Measurements from ENCODE around the gene CFAP73.
A peak's percentile ranks its signal among the peaks of the same experiment; 100 is the strongest.

The CFAP73 gene

DNA sequence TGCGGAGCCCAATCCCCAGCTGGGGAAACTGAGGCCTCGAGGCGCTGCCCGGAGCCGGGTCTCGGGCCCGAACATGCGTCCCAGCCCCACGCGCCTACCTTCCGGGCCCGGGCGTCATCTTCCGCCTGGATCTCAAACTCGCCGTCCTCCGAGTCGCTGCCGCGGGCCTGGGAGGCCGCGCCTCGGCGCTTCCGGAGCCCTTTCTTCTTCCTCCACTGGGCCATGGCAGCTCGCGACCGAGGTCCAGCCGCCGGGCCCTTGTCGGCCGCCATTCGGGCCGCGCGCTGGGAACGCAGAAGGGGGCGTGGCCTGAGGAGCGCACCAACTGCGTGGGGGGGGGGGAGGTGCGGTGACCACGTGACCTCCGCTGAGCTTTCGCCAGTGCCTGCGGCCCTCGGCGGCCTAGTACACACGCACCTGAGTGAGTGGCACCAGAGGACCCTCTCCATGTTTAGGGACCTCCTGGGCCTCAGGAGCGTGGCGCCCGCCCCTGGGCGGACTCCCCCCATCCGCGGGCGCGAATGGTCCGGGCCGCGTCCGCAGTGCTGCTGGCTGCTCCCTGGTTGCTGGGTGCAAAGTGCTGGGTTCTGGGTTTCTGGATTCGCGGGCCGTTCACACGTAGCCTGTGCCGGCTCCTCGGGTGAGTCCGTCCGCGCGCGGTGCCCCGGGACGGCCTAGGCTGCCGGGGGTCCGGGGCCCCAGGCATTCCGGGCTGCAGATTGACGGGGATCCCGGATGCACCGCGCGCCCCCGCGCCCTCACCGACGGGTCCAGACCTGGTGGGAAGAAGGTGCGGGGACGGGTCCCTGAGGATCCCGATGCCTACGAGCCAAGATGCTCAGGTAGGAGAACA lies 35.9 kb downstream of the CFAP73 start, which contains the start of the genes DDX54 and RITA1:
Gene DDX54 (minus strand): TSS at position 299 of the 853 bp plus-strand sequence. CDS start 27 bp downstream, at position 272.
Gene RITA1 (plus strand): TSS at position 542 of the 853 bp plus-strand sequence. CDS start 1,026 bp downstream, outside the sequence.
- H3K27ac ChIP-seq, result peak within 1 kb of the TSS; percentile 94
- TF ChIP-seq ZFX (IDR thresholded peaks at IDR 0.05), result peak; percentile 96
- TF ChIP-seq, protein P1, sequence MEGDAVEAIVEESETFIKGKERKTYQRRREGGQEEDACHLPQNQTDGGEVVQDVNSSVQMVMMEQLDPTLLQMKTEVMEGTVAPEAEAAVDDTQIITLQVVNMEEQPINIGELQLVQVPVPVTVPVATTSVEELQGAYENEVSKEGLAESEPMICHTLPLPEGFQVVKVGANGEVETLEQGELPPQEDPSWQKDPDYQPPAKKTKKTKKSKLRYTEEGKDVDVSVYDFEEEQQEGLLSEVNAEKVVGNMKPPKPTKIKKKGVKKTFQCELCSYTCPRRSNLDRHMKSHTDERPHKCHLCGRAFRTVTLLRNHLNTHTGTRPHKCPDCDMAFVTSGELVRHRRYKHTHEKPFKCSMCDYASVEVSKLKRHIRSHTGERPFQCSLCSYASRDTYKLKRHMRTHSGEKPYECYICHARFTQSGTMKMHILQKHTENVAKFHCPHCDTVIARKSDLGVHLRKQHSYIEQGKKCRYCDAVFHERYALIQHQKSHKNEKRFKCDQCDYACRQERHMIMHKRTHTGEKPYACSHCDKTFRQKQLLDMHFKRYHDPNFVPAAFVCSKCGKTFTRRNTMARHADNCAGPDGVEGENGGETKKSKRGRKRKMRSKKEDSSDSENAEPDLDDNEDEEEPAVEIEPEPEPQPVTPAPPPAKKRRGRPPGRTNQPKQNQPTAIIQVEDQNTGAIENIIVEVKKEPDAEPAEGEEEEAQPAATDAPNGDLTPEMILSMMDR (conservative IDR thresholded peaks at IDR 0.05), result no peak

DNA sequence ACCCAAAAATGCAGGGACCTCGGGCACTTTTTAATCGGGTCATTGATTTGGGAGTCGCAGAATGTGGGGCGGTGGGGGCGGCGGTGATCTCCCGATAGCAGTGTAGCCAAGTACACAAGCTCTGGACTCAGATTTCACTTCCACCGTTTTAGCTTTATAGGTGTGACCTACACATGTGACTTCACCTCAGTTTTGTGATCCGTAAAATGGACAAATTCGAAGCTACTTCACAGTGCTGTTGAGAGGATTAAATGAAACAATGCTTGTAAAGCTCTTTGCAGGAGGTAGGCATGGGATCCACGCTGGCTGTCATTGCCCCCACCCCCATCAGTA lies 36.5 kb downstream of the CFAP73 start:
- peak overlapping the region; percentile 94 for H3K27ac ChIP-seq
- TF ChIP-seq, protein P1 (conservative IDR thresholded peaks at IDR 0.05), result no peak
- no peak for TF ChIP-seq ZFX (IDR thresholded peaks at IDR 0.05)

DNA sequence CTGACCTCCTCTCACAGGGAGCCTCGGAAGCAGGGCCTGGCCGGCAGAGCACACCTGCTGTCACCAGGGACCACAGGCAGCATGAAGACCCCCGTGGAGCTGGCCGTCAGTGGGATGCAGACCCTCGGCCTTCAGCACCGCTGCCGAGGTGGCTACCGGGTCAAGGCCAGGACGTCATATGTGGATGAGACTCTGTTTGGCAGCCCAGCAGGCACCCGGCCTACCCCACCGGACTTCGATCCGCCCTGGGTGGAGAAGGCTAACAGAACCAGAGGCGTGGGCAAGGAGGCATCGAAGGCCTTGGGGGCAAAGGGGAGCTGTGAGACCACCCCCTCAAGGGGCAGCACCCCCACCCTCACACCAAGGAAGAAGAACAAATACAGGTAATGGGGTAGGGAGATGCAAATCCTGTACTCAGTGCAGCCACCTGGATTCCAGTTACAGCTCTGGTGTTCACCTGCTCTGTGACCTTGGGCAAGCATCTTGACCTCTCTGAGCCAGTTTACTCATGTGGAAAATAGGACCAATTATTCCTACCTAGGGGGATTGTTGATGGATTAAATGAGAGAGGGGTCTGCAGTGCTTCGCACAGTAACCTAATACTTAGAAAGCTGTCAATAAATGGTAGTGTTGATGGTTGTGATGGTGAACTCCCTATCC lies 37.3 kb downstream of the CFAP73 start:
- TF ChIP-seq, protein P1 (conservative IDR thresholded peaks at IDR 0.05), result no peak
- no peak for TF ChIP-seq ZFX (IDR thresholded peaks at IDR 0.05)
- peak overlapping the region; percentile 94 for H3K27ac ChIP-seq

DNA sequence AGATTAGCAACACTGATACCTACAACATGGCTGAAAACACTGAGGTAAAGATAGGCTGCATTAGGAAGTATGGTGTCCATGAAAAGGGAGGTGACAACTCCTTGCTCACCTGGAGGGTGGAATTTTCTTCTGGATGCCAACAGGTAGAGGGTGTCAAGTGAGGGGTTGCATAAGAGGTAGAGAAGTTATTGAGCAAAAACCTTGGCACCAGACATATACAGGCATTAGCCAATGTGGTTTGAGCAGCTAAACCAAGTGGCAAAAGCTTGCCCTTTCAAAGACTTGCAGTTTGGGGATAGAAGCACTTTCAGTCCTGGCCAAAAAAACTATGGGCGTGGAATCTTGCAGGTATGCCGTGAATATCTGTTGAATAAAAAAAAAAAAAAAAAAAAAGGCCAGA lies 39.8 kb downstream of the CFAP73 start:
- TF ChIP-seq, protein P1 (conservative IDR thresholded peaks at IDR 0.05), result no peak
- TF ChIP-seq ZFX (IDR thresholded peaks at IDR 0.05), result no peak
- H3K27ac ChIP-seq, result no peak overlapping the region

DNA sequence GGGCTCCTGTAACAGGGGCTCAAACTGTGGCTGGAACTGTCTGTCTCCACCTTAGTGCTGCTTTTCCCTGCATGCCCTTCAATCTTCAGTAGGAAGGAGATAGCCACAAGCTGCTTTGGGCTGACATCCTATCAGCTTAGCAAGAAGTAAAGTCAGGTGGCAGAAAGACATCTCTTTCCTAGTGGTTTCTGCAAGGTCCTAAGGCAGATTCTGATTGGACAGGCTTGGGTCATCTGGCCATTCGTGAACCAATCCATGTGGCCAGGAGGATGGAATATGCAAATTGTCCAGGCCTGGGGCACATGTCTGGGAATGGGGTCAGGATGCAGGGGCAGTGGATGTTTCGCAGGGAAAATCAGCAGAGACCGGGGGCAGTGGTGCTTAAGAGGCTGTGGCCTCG lies 41.2 kb downstream of the CFAP73 start:
- TF ChIP-seq, protein P1 (conservative IDR thresholded peaks at IDR 0.05), result no peak
- TF ChIP-seq ZFX (IDR thresholded peaks at IDR 0.05), result no peak

DNA sequence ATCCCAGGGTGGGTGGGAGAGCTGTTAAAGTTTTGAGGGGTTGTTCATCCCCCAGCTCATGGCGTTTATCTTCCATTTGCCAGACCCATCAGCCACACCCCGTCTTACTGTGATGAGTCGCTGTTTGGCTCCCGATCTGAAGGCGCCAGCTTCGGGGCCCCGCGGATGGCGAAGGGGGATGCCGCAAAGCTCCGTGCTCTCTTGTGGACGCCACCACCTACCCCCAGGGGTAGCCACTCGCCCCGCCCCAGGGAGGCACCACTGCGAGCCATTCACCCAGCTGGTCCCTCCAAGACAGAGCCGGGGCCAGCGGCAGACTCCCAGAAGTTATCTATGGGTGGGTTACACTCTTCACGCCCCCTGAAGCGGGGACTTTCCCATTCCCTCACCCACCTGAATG lies 41.7 kb downstream of the CFAP73 start:
- no peak overlapping the region for H3K27ac ChIP-seq
- TF ChIP-seq, protein P1 (conservative IDR thresholded peaks at IDR 0.05), result no peak
- no peak for TF ChIP-seq ZFX (IDR thresholded peaks at IDR 0.05)

More for the DNA sequence above, 41.2 kb downstream of the CFAP73 start:
- H3K27ac ChIP-seq, result no peak overlapping the region

DNA sequence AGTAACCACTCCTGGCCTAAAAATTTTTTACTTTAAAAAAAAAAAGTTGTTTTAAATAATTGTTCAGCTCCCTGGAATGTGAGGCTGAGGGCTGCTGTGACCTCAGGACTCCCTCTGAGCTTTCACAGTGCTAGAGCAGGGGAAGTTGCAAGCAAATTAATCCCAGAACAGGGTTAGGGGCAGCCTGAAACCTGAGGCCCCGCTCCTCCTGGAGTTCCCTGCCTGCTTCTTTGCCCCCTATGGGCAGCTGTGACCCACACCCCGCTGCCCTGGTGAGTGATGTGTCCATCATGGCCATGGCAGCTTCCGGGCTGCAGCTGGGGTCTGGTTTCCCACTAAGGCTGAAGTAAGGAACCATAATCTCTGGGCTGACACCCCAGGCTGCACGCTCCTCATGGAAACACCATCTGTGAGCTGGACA lies 45.5 kb downstream of the CFAP73 start:
- no peak for TF ChIP-seq ZFX (IDR thresholded peaks at IDR 0.05)
- TF ChIP-seq, protein P1 (conservative IDR thresholded peaks at IDR 0.05), result no peak
- no peak overlapping the region for H3K27ac ChIP-seq
